ENCODE measurements around the gene DMKN. TPM values are rescaled to one million over a fixed set of nuclear protein-coding genes. Genes with fewer than 3 reads are reported as not detected.

The DMKN gene
- total and polyA plus RNA-seq, 9 of the 15 experiments (the other 6 are each of a cell fraction or from before 2014, with no cell fraction given), result 0.36 to 0.53 TPM; not detected in 7

DNA sequence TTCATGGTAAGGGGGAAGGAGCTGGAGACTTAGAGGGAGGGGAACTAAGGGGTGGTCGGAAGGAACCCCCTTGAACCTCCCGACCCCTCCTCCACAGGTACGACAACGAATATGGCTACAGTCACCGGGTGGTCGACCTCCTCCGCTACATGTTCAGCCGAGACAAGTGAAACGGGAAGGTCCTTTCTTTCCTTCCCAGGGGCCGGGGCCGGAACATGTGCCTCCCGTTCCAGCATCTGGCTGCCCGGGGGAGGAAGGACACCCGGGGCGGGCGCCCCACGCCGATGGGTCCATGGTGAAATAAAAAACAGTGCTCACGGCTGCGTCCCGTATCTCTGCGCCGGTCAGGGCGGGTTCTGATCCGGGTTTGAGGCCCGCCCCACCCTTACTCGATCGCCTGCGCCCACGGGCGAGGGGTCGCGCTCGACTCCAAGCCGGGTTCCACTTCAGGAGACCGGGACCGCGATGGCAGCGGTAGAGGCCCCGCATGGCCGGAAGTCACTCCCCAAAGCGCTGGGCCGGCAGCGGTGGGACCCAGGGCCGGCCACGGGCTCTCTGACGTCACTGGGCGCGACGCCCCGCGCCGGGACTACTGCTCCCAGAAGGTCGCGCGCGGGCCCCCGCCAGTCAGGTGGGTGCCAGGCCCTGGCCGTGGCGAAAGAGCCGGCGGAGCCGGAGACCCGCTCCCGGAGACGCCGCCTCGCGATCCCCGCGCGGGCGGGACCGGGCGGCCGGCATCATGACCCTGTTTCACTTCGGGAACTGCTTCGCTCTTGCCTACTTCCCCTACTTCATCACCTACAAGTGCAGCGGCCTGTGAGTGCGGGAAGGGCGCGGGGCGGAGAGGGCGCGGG is 31.8 kb upstream of the DMKN start, which contains the start of gene TMEM147 (continued):
- TF ChIP-seq CEBPG (CRISPR knock-in tag; IDR thresholded peaks at IDR 0.05), result no peak
- peak in 1 of 2 experiments; percentile 48; a peak in 1 of 4 replicates for TF ChIP-seq CEBPG (tag; conservative IDR thresholded peaks at IDR 0.05 in 1 of 2, IDR thresholded peaks at IDR 0.05 in 1 of 2)
- TF ChIP-seq HOMEZ (CRISPR knock-in tag; IDR thresholded peaks at IDR 0.05), result 0 out of 2 replicates have a peak, but pooled peaks have one; percentile 7
- peak; percentile 84 for TF ChIP-seq ETV5 (CRISPR knock-in tag; IDR thresholded peaks at IDR 0.05; ENCODE audit: low read depth)
- no peak for TF ChIP-seq ZNF766 (CRISPR knock-in tag; conservative IDR thresholded peaks at IDR 0.05)
- no peak for TF ChIP-seq RFX5 (IDR thresholded peaks at IDR 0.05; ENCODE audit: low read depth, low read length)
- peak; percentile 27; the same call in 1 of the 2 replicates for TF ChIP-seq ZNF740 (CRISPR knock-in tag; IDR thresholded peaks at IDR 0.05)
- no peak for TF ChIP-seq ZNF740 (tag; IDR thresholded peaks at IDR 0.05)
- 0 out of 2 replicates have a peak, but pooled peaks have one; percentile 48 for TF ChIP-seq ELF4 (CRISPR knock-in tag; IDR thresholded peaks at IDR 0.05)
- TF ChIP-seq, protein P1, sequence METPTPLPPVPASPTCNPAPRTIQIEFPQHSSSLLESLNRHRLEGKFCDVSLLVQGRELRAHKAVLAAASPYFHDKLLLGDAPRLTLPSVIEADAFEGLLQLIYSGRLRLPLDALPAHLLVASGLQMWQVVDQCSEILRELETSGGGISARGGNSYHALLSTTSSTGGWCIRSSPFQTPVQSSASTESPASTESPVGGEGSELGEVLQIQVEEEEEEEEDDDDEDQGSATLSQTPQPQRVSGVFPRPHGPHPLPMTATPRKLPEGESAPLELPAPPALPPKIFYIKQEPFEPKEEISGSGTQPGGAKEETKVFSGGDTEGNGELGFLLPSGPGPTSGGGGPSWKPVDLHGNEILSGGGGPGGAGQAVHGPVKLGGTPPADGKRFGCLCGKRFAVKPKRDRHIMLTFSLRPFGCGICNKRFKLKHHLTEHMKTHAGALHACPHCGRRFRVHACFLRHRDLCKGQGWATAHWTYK (CRISPR knock-in tag; IDR thresholded peaks at IDR 0.05), result peak; percentile 97
- TF ChIP-seq FOXP4 (CRISPR knock-in tag; IDR thresholded peaks at IDR 0.05; ENCODE audit: borderline replicate concordance), result no peak
- peak; percentile 97 for TF ChIP-seq POLR2G (IDR thresholded peaks at IDR 0.05; ENCODE audit: low read depth, low read length)
- TF ChIP-seq MITF (IDR thresholded peaks at IDR 0.05), result peak; percentile 53; the same call in 1 of the 2 replicates
- no peak for TF ChIP-seq RBM17 (IDR thresholded peaks at IDR 0.05; ENCODE audit: borderline replicate concordance, low read depth, low read length)
- TF ChIP-seq POLR2AphosphoS5 (IDR thresholded peaks at IDR 0.05; ENCODE audit: control insufficient read depth, insufficient read depth, low read depth, low read length), result peak; percentile 74
- TF ChIP-seq NR2C2 (CRISPR knock-in tag; IDR thresholded peaks at IDR 0.05), result no peak
- peak; percentile 70 for TF ChIP-seq NR2C2 (tag; IDR thresholded peaks at IDR 0.05)
- no peak for TF ChIP-seq PHB2 (IDR thresholded peaks at IDR 0.05; ENCODE audit: low read depth)
